ENCODE results near the gene ETF1.

ETF1 gene

DNA sequence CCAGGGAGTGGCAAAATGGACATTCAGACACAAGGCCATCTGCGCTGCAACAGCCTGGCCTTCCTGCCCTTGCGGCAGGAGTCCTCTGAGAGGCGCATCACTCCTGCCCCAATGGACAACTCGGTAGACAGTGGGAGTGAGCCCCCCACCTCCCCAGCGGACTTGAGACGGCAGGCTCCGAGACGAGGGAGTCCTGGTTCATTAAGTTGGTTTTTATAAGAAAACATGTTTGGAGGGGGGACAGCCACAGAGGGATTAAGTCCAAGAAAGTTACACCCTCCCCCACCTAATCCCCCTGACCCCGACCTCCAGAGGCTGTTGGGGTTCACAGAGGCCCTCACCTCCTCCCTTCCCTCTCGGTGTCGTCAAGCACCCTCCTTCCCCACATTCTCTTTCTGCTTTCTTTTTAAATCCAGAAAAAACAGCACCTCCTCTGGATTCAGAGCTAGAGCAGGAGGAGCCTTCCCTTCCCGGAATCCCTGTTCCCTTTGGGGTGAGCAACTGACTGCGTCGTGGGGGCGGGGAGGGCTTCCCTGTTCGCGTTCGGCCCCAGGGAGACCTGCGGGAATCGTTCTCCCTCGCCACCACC lies 79.5 kb downstream of the ETF1 start:
- no peak for DNase-seq (ENCODE audit: low read depth)

DNA sequence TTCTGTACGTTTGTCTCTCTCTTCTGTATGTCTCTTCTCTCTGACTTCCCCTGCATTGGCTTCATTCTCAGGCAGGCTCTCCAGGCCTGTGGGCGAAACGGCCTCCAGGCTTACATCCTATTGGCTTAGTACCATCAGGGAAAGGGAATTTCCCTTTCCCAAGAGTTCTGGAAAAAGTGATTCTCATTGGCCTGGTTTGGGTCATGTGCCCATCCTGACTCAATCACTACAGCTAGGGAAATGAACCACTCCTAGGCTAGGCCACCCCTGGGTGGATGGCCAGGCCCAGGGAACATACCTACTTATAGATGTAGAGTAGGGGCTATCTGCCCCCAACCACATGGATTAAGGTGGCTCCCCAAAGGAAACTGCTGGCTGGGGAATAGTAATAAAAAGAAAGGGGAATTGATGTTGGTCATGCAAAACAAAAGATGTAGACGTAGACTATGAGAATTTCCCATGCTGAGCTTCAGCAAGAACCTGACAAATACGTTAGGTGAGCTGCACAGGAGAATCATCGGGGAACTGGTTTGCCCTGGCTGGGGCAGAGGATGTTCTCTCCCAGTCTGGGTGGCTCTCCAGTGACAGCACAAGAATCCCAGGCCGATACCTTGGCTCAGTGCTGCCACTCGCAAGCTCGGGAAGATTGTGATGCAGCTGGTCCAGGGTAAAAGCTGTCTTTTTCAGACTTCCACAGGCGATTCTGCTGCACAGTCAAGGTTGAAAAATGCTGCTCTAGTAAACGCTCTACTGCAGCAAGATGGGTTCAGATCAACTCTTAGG lies 81.5 kb downstream of the ETF1 start:
- no peak for DNase-seq (ENCODE audit: low read depth)

GRCh38 chr5:138460032-138460693 lies 82.9 kb downstream of the ETF1 start:
- DNase-seq (ENCODE audit: low read depth), result no peak

GRCh38 chr5:138459311-138459933 lies 83.6 kb downstream of the ETF1 start:
- DNase-seq (ENCODE audit: low read depth), result peak; percentile 73

DNA sequence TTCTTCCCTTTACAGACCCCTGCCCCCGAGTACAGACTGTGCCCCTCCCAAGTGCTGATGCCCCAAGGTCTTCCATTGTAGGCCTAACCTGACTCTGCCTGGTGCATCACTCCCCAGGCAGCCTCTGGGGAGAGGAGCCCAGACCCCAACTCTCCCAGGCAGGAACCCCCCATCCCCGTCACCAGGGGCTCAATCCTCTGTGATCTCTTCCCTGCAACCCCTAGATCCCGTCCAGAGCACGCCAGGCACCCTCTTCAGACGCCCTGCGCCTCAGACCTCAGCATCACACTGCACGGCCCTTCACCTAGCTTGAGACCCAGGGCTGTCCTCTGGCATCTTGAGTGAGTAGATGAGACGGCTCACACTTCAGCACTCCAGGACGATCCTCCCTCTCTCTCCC lies 84.2 kb downstream of the ETF1 start:
- no peak for DNase-seq (ENCODE audit: low read depth)

- DNase-seq (ENCODE audit: low read depth), result no peak
Measured at GRCh38 chr5:138458384-138458783, 84.7 kb downstream of the ETF1 start.

GRCh38 chr5:138457531-138458275 lies 85.3 kb downstream of the ETF1 start:
- DNase-seq (ENCODE audit: low read depth), result no peak

Measured in activated T-cell treated with anti-CD3 and anti-CD28 coated beads for 1 hour (primary cell).